PFSK-1 (cell line): ENCODE data around the gene COX4I2.

ENCODE experiments used
- FOXP2 ChIP-seq: optimal IDR thresholded peaks from 2 replicates; pipeline ENCODE3; 2011; ENCODE audit warnings: borderline replicate concordance, control low read depth, inconsistent platforms; ENCODE audit not compliant: insufficient read depth; ENCODE audit errors: extremely low read length, extremely low read depth
- POLR2AphosphoS5 ChIP-seq: IDR thresholded peaks from 2 replicates; pipeline ENCODE4 v1.6.1; 2012; ENCODE audit warnings: low read depth, mild to moderate bottlenecking, control low read depth, low read length, moderate library complexity
- REST ChIP-seq, 2 experiments: IDR thresholded peaks; 2 replicates each; pipeline versions ENCODE4 v1.6.1 to v1.8.0; 2011 to 2012; ENCODE audit warnings: low read depth in 2 of 2, low read length in 2 of 2, control low read depth in 1 of 2, inconsistent platforms in 1 of 2, mild to moderate bottlenecking in 1 of 2, moderate library complexity in 1 of 2; ENCODE audit not compliant: insufficient read depth in 1 of 2
- SIN3A ChIP-seq: IDR thresholded peaks from 2 replicates; pipeline ENCODE4 v1.6.1; 2012; ENCODE audit warnings: mild to moderate bottlenecking, low read length, moderate library complexity, borderline replicate concordance; ENCODE audit not compliant: insufficient read depth
- TAF1 ChIP-seq: IDR thresholded peaks from 2 replicates; pipeline ENCODE4 v1.6.1; 2012; ENCODE audit warnings: low read length, control low read depth, borderline replicate concordance; ENCODE audit not compliant: insufficient read depth

The COX4I2 gene

DNA sequence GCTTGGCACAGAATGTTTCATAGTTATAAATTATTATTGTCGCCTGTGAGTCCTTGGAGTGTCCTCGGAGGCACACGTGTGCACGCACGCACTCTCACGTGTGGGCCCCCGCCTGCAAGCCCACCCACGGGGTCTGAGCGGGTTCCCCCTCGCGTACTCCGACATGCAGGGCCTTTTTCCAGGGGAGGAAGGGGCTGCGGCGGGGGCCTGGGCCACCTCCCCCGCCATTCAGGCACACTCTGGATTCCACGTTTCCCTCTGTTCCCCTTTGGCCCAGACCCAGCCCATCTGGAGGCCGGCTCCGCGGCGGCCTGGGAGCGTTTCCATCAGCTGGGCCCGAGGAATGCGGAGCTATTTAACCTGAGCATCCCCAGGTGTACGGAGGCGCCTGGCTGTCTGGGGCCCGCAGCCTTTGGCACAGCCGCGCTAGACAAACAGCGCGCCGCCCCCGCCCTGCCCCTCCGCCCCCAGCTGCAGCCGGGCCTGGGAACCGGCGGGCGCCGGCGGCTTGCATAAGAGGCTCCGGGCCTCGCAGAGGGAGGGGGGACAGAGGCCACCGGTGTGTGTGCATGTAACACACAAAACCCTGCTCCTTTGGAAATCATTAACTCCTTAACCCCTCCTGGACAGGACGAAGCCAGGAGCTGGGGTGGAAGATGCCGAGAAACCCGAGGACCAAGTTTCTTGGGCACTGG lies 29.3 kb upstream of the COX4I2 start:
- TF ChIP-seq REST (IDR thresholded peaks at IDR 0.05; ENCODE audit: insufficient read depth in 1 of 2, low read depth in 2 of 2, low read length in 2 of 2) = 0 out of 4 replicates have a peak, but pooled peaks of 1 of the 2 experiments have one; percentile 33
- TF ChIP-seq FOXP2 = no peak
- TF ChIP-seq TAF1 = 0 out of 2 replicates have a peak, but pooled peaks have one; percentile 4
- TF ChIP-seq POLR2AphosphoS5 = no peak
- peak; percentile 53; the same call in 1 of the 2 replicates for TF ChIP-seq SIN3A

DNA sequence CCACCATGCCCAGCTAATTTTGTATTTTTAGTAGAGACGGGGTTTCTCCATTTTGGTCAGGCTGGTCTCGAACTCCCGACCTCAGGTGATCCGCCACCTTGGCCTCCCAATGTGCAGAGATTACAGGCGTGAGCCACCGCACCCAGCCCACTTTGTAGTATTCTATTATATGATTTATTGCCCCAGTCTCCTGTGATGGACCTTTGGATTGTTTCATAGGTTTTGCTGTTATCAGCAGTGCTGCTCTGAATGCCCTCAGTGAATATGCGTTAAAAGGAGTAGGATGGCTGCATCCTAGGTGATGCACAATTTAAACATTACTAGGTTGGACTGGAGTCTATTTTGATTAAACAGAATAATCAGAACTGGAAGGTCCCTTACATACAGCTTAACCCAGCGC lies 22.3 kb upstream of the COX4I2 start:
- TF ChIP-seq TAF1 (no peak), FOXP2 (no peak), REST (IDR thresholded peaks at IDR 0.05; ENCODE audit: insufficient read depth in 1 of 2, low read depth in 2 of 2, low read length in 2 of 2) (no peak), POLR2AphosphoS5 (no peak), SIN3A (no peak)

GRCh38 chr20:31617432-31618104 lies 20.1 kb upstream of the COX4I2 start:
- no peak for TF ChIP-seq TAF1
- no peak for TF ChIP-seq REST (IDR thresholded peaks at IDR 0.05; ENCODE audit: insufficient read depth in 1 of 2, low read depth in 2 of 2, low read length in 2 of 2)
- no peak for TF ChIP-seq POLR2AphosphoS5

DNA sequence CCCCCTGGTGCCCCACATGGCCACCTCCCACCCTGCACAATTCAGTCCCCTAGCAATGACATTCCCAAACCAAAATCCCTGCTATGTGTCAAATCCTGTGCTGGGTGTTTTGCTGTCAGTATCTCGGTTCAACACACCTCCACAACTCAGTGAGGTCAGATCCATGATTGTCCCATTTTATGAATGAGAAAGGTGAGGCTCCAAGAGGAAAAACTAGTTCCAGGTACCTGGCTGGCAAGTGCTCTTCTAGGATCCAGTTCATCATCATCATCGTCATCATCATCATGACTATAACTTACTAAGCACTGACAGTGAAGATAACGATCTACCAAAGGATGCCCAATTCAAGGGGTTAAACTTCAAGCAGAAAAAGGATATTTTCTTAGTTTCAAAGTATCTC lies 17.5 kb upstream of the COX4I2 start:
- TF ChIP-seq FOXP2 (no peak), SIN3A (no peak), TAF1 (no peak), POLR2AphosphoS5 (no peak), REST (IDR thresholded peaks at IDR 0.05; ENCODE audit: insufficient read depth in 1 of 2, low read depth in 2 of 2, low read length in 2 of 2) (no peak)

GRCh38 chr20:31630187-31630790 lies 7.4 kb upstream of the COX4I2 start:
- TF ChIP-seq FOXP2 (no peak), REST (IDR thresholded peaks at IDR 0.05; ENCODE audit: insufficient read depth in 1 of 2, low read depth in 2 of 2, low read length in 2 of 2) (no peak), POLR2AphosphoS5 (no peak), TAF1 (no peak), SIN3A (no peak)
